ENCODE measurements around the gene NUDT16L1. TPM values are rescaled to one million over a fixed set of nuclear protein-coding genes. Genes with fewer than 3 reads are reported as not detected.

The NUDT16L1 gene
- total and polyA plus RNA-seq, 2 of the 13 experiments (the other 11 are each of a cell fraction or from before 2014, with no cell fraction given) = 28.0 to 40.5 TPM

GRCh38 chr16:4734063-4734729 is 40.8 kb downstream of the NUDT16L1 start, which contains the start of the genes ANKS3 and DNAAF8 (continued):
- TF ChIP-seq ZNF710 (CRISPR knock-in tag; IDR thresholded peaks at IDR 0.05; ENCODE audit: borderline replicate concordance) = peak; percentile 87; the same call in 1 of the 2 replicates
- no peak for TF ChIP-seq ONECUT2 (CRISPR knock-in tag; IDR thresholded peaks at IDR 0.05)
- 0 out of 2 replicates have a peak, but pooled peaks have one; percentile 20 for TF ChIP-seq RERE (CRISPR knock-in tag; IDR thresholded peaks at IDR 0.05; ENCODE audit: low read depth)
- TF ChIP-seq PAWR (CRISPR knock-in tag; IDR thresholded peaks at IDR 0.05; ENCODE audit: borderline replicate concordance) = no peak
- TF ChIP-seq THRA (CRISPR knock-in tag; IDR thresholded peaks at IDR 0.05; ENCODE audit: borderline replicate concordance) = no peak; the same call in 1 of the 2 replicates
- TF ChIP-seq RFX3 (CRISPR knock-in tag; IDR thresholded peaks at IDR 0.05) = no peak
- 0 out of 2 replicates have a peak, but pooled peaks have one; percentile 41 for TF ChIP-seq MLXIP (CRISPR knock-in tag; IDR thresholded peaks at IDR 0.05; ENCODE audit: borderline replicate concordance)
- 0 out of 2 replicates have a peak, but pooled peaks have one; percentile 69 for TF ChIP-seq ZNF564 (CRISPR knock-in tag; IDR thresholded peaks at IDR 0.05)
- TF ChIP-seq WIZ (CRISPR knock-in tag; IDR thresholded peaks at IDR 0.05) = no peak; the same call in 1 of the 2 replicates
- no peak for TF ChIP-seq CENPBD1 (CRISPR knock-in tag; IDR thresholded peaks at IDR 0.05; ENCODE audit: borderline replicate concordance, low read depth)
- TF ChIP-seq ZNF362 (CRISPR knock-in tag; IDR thresholded peaks at IDR 0.05; ENCODE audit: borderline replicate concordance) = no peak
- no peak for TF ChIP-seq RFXANK (CRISPR knock-in tag; IDR thresholded peaks at IDR 0.05)
- TF ChIP-seq GLI4 (CRISPR knock-in tag; IDR thresholded peaks at IDR 0.05; ENCODE audit: borderline replicate concordance) = peak; percentile 69; the same call in 1 of the 2 replicates

Measured in HepG2 (cell line).